ENCODE data around the gene SEMA4G.

Gene SEMA4G

GRCh38 chr10:100948916-100949315 lies 20.4 kb upstream of the SEMA4G start:
- Histone ChIP-seq H2AFZ (ENCODE audit: low read length, unreplicated experiment) (no peak overlapping the region), H3K36me3 (ENCODE audit: insufficient read depth, low read length) (peaks cover 37% of the 10 kb centered on the region), H3K4me1 (ENCODE audit: control insufficient read depth, insufficient read depth, low read length, unreplicated experiment) (no peaks in the 10 kb centered on the region)

DNA sequence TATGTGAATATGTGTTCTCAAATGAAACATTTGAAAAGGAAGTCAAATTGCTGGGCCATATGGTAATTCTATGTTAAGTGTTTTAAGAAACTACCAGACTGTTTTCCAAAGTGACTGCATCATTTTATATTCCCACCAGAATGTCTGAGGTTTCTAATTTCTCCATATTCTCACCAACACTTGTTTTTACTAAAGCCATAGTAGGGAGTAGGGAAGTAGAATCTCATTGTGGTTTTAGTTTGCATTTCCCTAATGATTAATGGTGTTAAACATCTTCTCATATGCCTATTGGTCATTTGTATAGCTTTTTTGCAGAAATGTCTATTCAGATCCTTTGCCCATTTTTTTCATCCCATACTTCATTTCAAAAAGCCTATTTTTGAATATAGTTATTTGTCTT lies 9.1 kb upstream of the SEMA4G start:
- Histone ChIP-seq H3K79me2 (ENCODE audit: control insufficient read depth, insufficient read depth, low read length, unreplicated experiment) (no peaks in the 10 kb centered on the region), H3K4me1 (ENCODE audit: control insufficient read depth, insufficient read depth, low read length, unreplicated experiment) (no peaks in the 10 kb centered on the region), H3K36me3 (ENCODE audit: insufficient read depth, low read length) (peaks cover 34% of the 10 kb centered on the region), H2AFZ (ENCODE audit: low read length, unreplicated experiment) (no peak overlapping the region), H3K27ac (ENCODE audit: low read depth, low read length) (no peak overlapping the region), H3K4me3 (ENCODE audit: low read depth, low read length) (no peak overlapping the region), H3K27me3 (ENCODE audit: insufficient read depth, low read length) (no peaks in the 10 kb centered on the region)

More at GRCh38 chr10:100948916-100949315, 20.4 kb upstream of the SEMA4G start:
- Histone ChIP-seq H3K27ac (ENCODE audit: low read depth, low read length) (no peak overlapping the region), H3K27me3 (ENCODE audit: insufficient read depth, low read length) (no peaks in the 10 kb centered on the region), H3K79me2 (ENCODE audit: control insufficient read depth, insufficient read depth, low read length, unreplicated experiment) (no peaks in the 10 kb centered on the region), H3K4me3 (ENCODE audit: low read depth, low read length) (no peak overlapping the region)

- Histone ChIP-seq H3K27me3 (ENCODE audit: insufficient read depth, low read length) (no peaks in the 10 kb centered on the region), H3K4me1 (ENCODE audit: control insufficient read depth, insufficient read depth, low read length, unreplicated experiment) (no peaks in the 10 kb centered on the region), H3K27ac (ENCODE audit: low read depth, low read length) (no peak overlapping the region), H3K4me3 (ENCODE audit: low read depth, low read length) (no peak overlapping the region), H3K79me2 (ENCODE audit: control insufficient read depth, insufficient read depth, low read length, unreplicated experiment) (no peaks in the 10 kb centered on the region), H2AFZ (ENCODE audit: low read length, unreplicated experiment) (no peak overlapping the region), H3K36me3 (ENCODE audit: insufficient read depth, low read length) (peaks cover 31% of the 10 kb centered on the region)
Measured at GRCh38 chr10:100962351-100963080, 6.8 kb upstream of the SEMA4G start.

GRCh38 chr10:100963826-100964225 lies 5.5 kb upstream of the SEMA4G start:
- Histone ChIP-seq H2AFZ (ENCODE audit: low read length, unreplicated experiment) (no peak overlapping the region), H3K4me3 (ENCODE audit: low read depth, low read length) (no peak overlapping the region), H3K79me2 (ENCODE audit: control insufficient read depth, insufficient read depth, low read length, unreplicated experiment) (no peaks in the 10 kb centered on the region), H3K4me1 (ENCODE audit: control insufficient read depth, insufficient read depth, low read length, unreplicated experiment) (peaks cover under 1% of the 10 kb centered on the region), H3K27me3 (ENCODE audit: insufficient read depth, low read length) (no peaks in the 10 kb centered on the region), H3K36me3 (ENCODE audit: insufficient read depth, low read length) (peaks cover 29% of the 10 kb centered on the region), H3K27ac (ENCODE audit: low read depth, low read length) (no peak overlapping the region)

- Histone ChIP-seq H3K36me3 (ENCODE audit: insufficient read depth, low read length) (peaks cover 20% of the 10 kb centered on the region), H3K4me1 (ENCODE audit: control insufficient read depth, insufficient read depth, low read length, unreplicated experiment) (peaks cover 3% of the 10 kb centered on the region), H3K79me2 (ENCODE audit: control insufficient read depth, insufficient read depth, low read length, unreplicated experiment) (no peaks in the 10 kb centered on the region), H3K27ac (ENCODE audit: low read depth, low read length) (no peak overlapping the region), H2AFZ (ENCODE audit: low read length, unreplicated experiment) (no peak overlapping the region), H3K4me3 (ENCODE audit: low read depth, low read length) (no peak overlapping the region), H3K27me3 (ENCODE audit: insufficient read depth, low read length) (no peaks in the 10 kb centered on the region)
Measured at GRCh38 chr10:100965820-100966219, 3.5 kb upstream of the SEMA4G start.

GRCh38 chr10:100966887-100967286 lies 2.4 kb upstream of the SEMA4G start:
- H2AFZ ChIP-seq (ENCODE audit: low read length, unreplicated experiment), result no peak overlapping the region
- peaks cover 3% of the 10 kb centered on the region for H3K4me1 ChIP-seq (ENCODE audit: control insufficient read depth, insufficient read depth, low read length, unreplicated experiment)
- H3K79me2 ChIP-seq (ENCODE audit: control insufficient read depth, insufficient read depth, low read length, unreplicated experiment), result no peaks in the 10 kb centered on the region
- H3K27ac ChIP-seq (ENCODE audit: low read depth, low read length), result no peak overlapping the region
- peaks cover 18% of the 10 kb centered on the region for H3K36me3 ChIP-seq (ENCODE audit: insufficient read depth, low read length)
- H3K4me3 ChIP-seq (ENCODE audit: low read depth, low read length), result no peak overlapping the region
- H3K27me3 ChIP-seq (ENCODE audit: insufficient read depth, low read length), result no peaks in the 10 kb centered on the region

- no peak overlapping the region for H3K27ac ChIP-seq (ENCODE audit: low read depth, low read length)
- no peaks in the 10 kb centered on the region for H3K79me2 ChIP-seq (ENCODE audit: control insufficient read depth, insufficient read depth, low read length, unreplicated experiment)
- peaks cover 13% of the 10 kb centered on the region for H3K36me3 ChIP-seq (ENCODE audit: insufficient read depth, low read length)
- H2AFZ ChIP-seq (ENCODE audit: low read length, unreplicated experiment), result no peak overlapping the region
- no peak overlapping the region for H3K4me3 ChIP-seq (ENCODE audit: low read depth, low read length)
- H3K27me3 ChIP-seq (ENCODE audit: insufficient read depth, low read length), result no peaks in the 10 kb centered on the region
- H3K4me1 ChIP-seq (ENCODE audit: control insufficient read depth, insufficient read depth, low read length, unreplicated experiment), result peaks cover 3% of the 10 kb centered on the region
Measured at GRCh38 chr10:100967332-100967731, 2.0 kb upstream of the SEMA4G start.

- H3K36me3 ChIP-seq (ENCODE audit: insufficient read depth, low read length), result peaks cover 6% of the 10 kb centered on the region
- H3K27me3 ChIP-seq (ENCODE audit: insufficient read depth, low read length), result no peaks in the 10 kb centered on the region
- H3K4me1 ChIP-seq (ENCODE audit: control insufficient read depth, insufficient read depth, low read length, unreplicated experiment), result peaks cover 3% of the 10 kb centered on the region
- no peak overlapping the region for H2AFZ ChIP-seq (ENCODE audit: low read length, unreplicated experiment)
- no peak overlapping the region for H3K4me3 ChIP-seq (ENCODE audit: low read depth, low read length)
- H3K79me2 ChIP-seq (ENCODE audit: control insufficient read depth, insufficient read depth, low read length, unreplicated experiment), result no peaks in the 10 kb centered on the region
- no peak overlapping the region for H3K27ac ChIP-seq (ENCODE audit: low read depth, low read length)
Measured at GRCh38 chr10:100968062-100968736, 1.1 kb upstream of the SEMA4G start.

DNA sequence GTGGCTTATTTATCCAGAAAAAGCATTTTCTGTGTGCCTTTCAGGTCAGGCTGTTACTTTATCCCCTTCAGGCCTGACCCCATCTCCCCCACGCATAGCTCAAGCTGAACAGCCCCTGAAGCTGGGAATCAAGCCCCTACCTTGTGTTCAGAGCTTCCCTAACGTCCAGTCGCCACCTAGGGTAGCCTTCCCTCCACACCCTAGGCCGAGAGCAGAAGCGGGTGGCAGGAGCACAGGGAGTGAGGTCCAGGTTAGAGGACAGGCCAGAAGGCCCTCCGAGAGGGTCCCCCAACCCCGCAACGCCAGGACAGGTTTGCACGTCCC lies 479 bp upstream of the SEMA4G start:
- Histone ChIP-seq H3K79me2 (ENCODE audit: control insufficient read depth, insufficient read depth, low read length, unreplicated experiment) (no peaks in the 10 kb centered on the region), H2AFZ (ENCODE audit: low read length, unreplicated experiment) (no peak overlapping the region), H3K4me1 (ENCODE audit: control insufficient read depth, insufficient read depth, low read length, unreplicated experiment) (peaks cover 3% of the 10 kb centered on the region), H3K4me3 (ENCODE audit: low read depth, low read length) (peak overlapping the region; percentile 75), H3K27ac (ENCODE audit: low read depth, low read length) (no peak overlapping the region), H3K27me3 (ENCODE audit: insufficient read depth, low read length) (no peaks in the 10 kb centered on the region), H3K36me3 (ENCODE audit: insufficient read depth, low read length) (peaks cover 3% of the 10 kb centered on the region; the same call in 1 of the 2 replicates)

GRCh38 chr10:100970076-100970913 lies 991 bp downstream of the SEMA4G start:
- Histone ChIP-seq H2AFZ (ENCODE audit: low read length, unreplicated experiment) (no peak overlapping the region), H3K4me3 (ENCODE audit: low read depth, low read length) (peak overlapping the region; percentile 75), H3K4me1 (ENCODE audit: control insufficient read depth, insufficient read depth, low read length, unreplicated experiment) (peaks cover 3% of the 10 kb centered on the region), H3K79me2 (ENCODE audit: control insufficient read depth, insufficient read depth, low read length, unreplicated experiment) (no peaks in the 10 kb centered on the region), H3K36me3 (ENCODE audit: insufficient read depth, low read length) (peaks cover 2% of the 10 kb centered on the region; the same call in 1 of the 2 replicates), H3K27me3 (ENCODE audit: insufficient read depth, low read length) (no peaks in the 10 kb centered on the region), H3K27ac (ENCODE audit: low read depth, low read length) (no peak overlapping the region)
